CD14-positive monocyte (primary cell): Measurements from ENCODE around the gene GREB1. TPM values are rescaled to one million over a fixed set of nuclear protein-coding genes. Genes with fewer than 3 reads are reported as not detected.

Experiments used
- DNase-seq, 3 donors: peaks; one replicate each; pipeline ENCODE4 v3.0.0-alpha.2; 2011 to 2022
- H2AFZ ChIP-seq: 2 replicates; pipeline ENCODE4 v1.6.0; 2012; ENCODE audit warnings: mild to moderate bottlenecking, low read depth, low read length, inconsistent platforms; ENCODE audit not compliant: insufficient read depth, poor library complexity, severe bottlenecking
- H3K27ac ChIP-seq, 2 donors: 1 replicate in 1 of 2; 2 replicates in 1 of 2; pipeline ENCODE4 v1.5.1; 2012 to 2013; ENCODE audit warnings: low read length in 2 of 2, control low read depth in 1 of 2, inconsistent platforms in 1 of 2, low read depth in 1 of 2, mild to moderate bottlenecking in 1 of 2
- H3K27me3 ChIP-seq, 2 donors: one replicate each; pipeline versions ENCODE4 v1.6.0 to v1.6.1; 2011 to 2013; ENCODE audit warnings: low read length in 2 of 2; ENCODE audit not compliant: control insufficient read depth in 2 of 2, insufficient read depth in 2 of 2
- H3K36me3 ChIP-seq, 2 donors: replicated peaks in 1 of 2; 1 replicate in 1 of 2; 2 replicates in 1 of 2; pipeline versions ENCODE4 v1.5.1 to v1.6.1; 2012 to 2013; ENCODE audit warnings: low read length in 2 of 2, control low read depth in 1 of 2, inconsistent platforms in 1 of 2, mild to moderate bottlenecking in 1 of 2; ENCODE audit not compliant: insufficient read depth in 2 of 2, control insufficient read depth in 1 of 2
- H3K4me1 ChIP-seq, 2 donors: 1 replicate in 1 of 2; 2 replicates in 1 of 2; pipeline versions ENCODE4 v1.5.1 to v1.6.1; 2012 to 2013; ENCODE audit warnings: low read length in 2 of 2, control low read depth in 1 of 2, inconsistent platforms in 1 of 2, mild to moderate bottlenecking in 1 of 2, moderate library complexity in 1 of 2; ENCODE audit not compliant: insufficient read depth in 2 of 2, control insufficient read depth in 1 of 2
- H3K4me2 ChIP-seq: replicated peaks from 2 replicates; pipeline ENCODE3; 2012; ENCODE audit warnings: low read length, moderate library complexity, mild to moderate bottlenecking; ENCODE audit not compliant: poor library complexity, severe bottlenecking; ENCODE audit errors: extremely low read depth
- H3K4me3 ChIP-seq, 3 experiments: fragments of 200-600 bp in 1 of 3; sonication (generic) in 1 of 3; replicated peaks in 1 of 3; 1 replicate in 2 of 3; 2 replicates in 1 of 3; pipeline ENCODE4 v1.5.1; 2011 to 2013; ENCODE audit warnings: low read length in 3 of 3, mild to moderate bottlenecking in 3 of 3, control low read depth in 2 of 3, low read depth in 2 of 3, inconsistent platforms in 1 of 3, moderate library complexity in 1 of 3
- H3K79me2 ChIP-seq: 2 replicates; pipeline ENCODE4 v1.6.0; 2012; ENCODE audit warnings: mild to moderate bottlenecking, control low read depth, inconsistent platforms, low read length, moderate library complexity; ENCODE audit not compliant: insufficient read depth
- H3K9ac ChIP-seq: 2 replicates; pipeline ENCODE4 v1.6.0; 2017; ENCODE audit warnings: low read length, mild to moderate bottlenecking; ENCODE audit not compliant: insufficient read depth, poor library complexity, severe bottlenecking
- H3K9me3 ChIP-seq, 2 donors: replicated peaks in 1 of 2; 1 replicate in 1 of 2; 2 replicates in 1 of 2; pipeline versions ENCODE4 v1.5.1 to v1.6.1; 2012 to 2013; ENCODE audit warnings: low read length in 2 of 2, control low read depth in 1 of 2; ENCODE audit not compliant: control insufficient read depth in 1 of 2, insufficient read depth in 1 of 2
- H4K20me1 ChIP-seq: 2 replicates; pipeline ENCODE4 v1.6.0; 2012; ENCODE audit warnings: mild to moderate bottlenecking, low read length, control low read depth, moderate library complexity; ENCODE audit not compliant: insufficient read depth
- H3K27ac Mint-ChIP-seq, 7 donors: one replicate each; pipeline ENCODE4 v1.8.0; 2020; ENCODE audit warnings: mild to moderate bottlenecking in 7 of 7, mixed read lengths in 7 of 7, moderate library complexity in 6 of 7, inconsistent platforms in 2 of 7
- H3K27me3 Mint-ChIP-seq, 3 donors: one replicate each; pipeline ENCODE4 v1.8.0; 2021 to 2022; ENCODE audit warnings: low read depth in 3 of 3, mild to moderate bottlenecking in 3 of 3, mixed read lengths in 3 of 3, moderate library complexity in 3 of 3, inconsistent platforms in 1 of 3
- H3K36me3 Mint-ChIP-seq, 2 donors: one replicate each; pipeline ENCODE4 v1.8.0; 2020; ENCODE audit warnings: mixed read lengths in 2 of 2, inconsistent platforms in 1 of 2, mild to moderate bottlenecking in 1 of 2
- H3K4me1 Mint-ChIP-seq: one replicate; pipeline ENCODE4 v1.8.0; 2020; ENCODE audit warnings: mild to moderate bottlenecking, mixed read lengths
- H3K4me3 Mint-ChIP-seq, 2 donors: one replicate each; pipeline ENCODE4 v1.8.0; 2020; ENCODE audit warnings: mild to moderate bottlenecking in 2 of 2, mixed read lengths in 2 of 2, moderate library complexity in 1 of 2
- H3K9me3 Mint-ChIP-seq, 7 donors: one replicate each; pipeline ENCODE4 v1.8.0; 2020 to 2022; ENCODE audit warnings: mixed read lengths in 7 of 7, mild to moderate bottlenecking in 6 of 7, moderate library complexity in 6 of 7, inconsistent platforms in 2 of 7
- CTCF ChIP-seq: fragments of 200-600 bp; IDR thresholded peaks from one replicate; pipeline ENCODE4 v1.8.0; 2022; ENCODE audit warnings: antibody characterized with exemption, mild to moderate bottlenecking
- WGBS: methylation state at CpG from one replicate; pipeline ENCODE4 v1.1.5; 2013; ENCODE audit warnings: missing lambda C conversion rate; ENCODE audit not compliant: insufficient coverage; 5-methylcytosine and 5-hydroxymethylcytosine counted together
- intact Hi-C, 2 donors: fragments of 100-400 bp; cut with micrococcal nuclease; formaldehyde crosslinking; loops; one replicate each; pipeline versions ENCODE4 v1.15.0 to v1.15.1; 2023
- polyA plus RNA-seq, 3 donors: library from polyadenylated mRNA; depleted of rRNA in 1 of 3; unstranded in 2 of 3; stranded (reverse) in 1 of 3; fragments of 300-500 nt in 2 of 3; fragments of >200 nt in 1 of 3; fragmentation: Illumina TruSeq in 2 of 3; gene quantifications; 1 replicate in 2 of 3; 2 replicates in 1 of 3; pipeline ENCODE4 v1.2.3, GENCODE V29; 2012 to 2021

Gene GREB1
- polyA plus RNA-seq, 3 donors: not detected

- no peaks in the 10 kb centered on the region for H3K9me3 ChIP-seq
- H3K27ac Mint-ChIP-seq: no peak overlapping the region
These were observed 68.8 kb downstream of the GREB1 start for GRCh38 chr2:11602563-11603204.

GRCh38 chr2:11610624-11611242, 76.9 kb downstream of the GREB1 start:
- 95% methylated on average over 36 of the region's 38 CpGs for WGBS
- intact Hi-C loops: no loop called here
- peaks cover 4% of the 10 kb centered on the region for H3K4me1 Mint-ChIP-seq
- no peak overlapping the region for H3K27ac ChIP-seq
- H3K27ac Mint-ChIP-seq: no peak overlapping the region
- no peaks in the 10 kb centered on the region for H3K36me3 Mint-ChIP-seq
- no peak overlapping the region for H3K4me3 ChIP-seq
- DNase-seq: no peak
- H3K9ac ChIP-seq: no peak overlapping the region
- no peaks in the 10 kb centered on the region for H3K9me3 Mint-ChIP-seq
- H3K4me2 ChIP-seq: no peak overlapping the region
- H3K36me3 ChIP-seq: no peaks in the 10 kb centered on the region
- H3K79me2 ChIP-seq: no peaks in the 10 kb centered on the region
- no peaks in the 10 kb centered on the region for H3K4me1 ChIP-seq
- no peak overlapping the region for H3K4me3 Mint-ChIP-seq
- no peaks in the 10 kb centered on the region for H3K27me3 ChIP-seq
- no peaks in the 10 kb centered on the region for H4K20me1 ChIP-seq
- peaks cover 3 to 6% (median 6%) of the 10 kb centered on the region in 3 donors for H3K27me3 Mint-ChIP-seq
- no peak overlapping the region for H2AFZ ChIP-seq
- TF ChIP-seq CTCF: no peak
- no peaks in the 10 kb centered on the region for H3K9me3 ChIP-seq

More at GRCh38 chr2:11602563-11603204, 68.8 kb downstream of the GREB1 start:
- DNase-seq: no peak
- Histone ChIP-seq H4K20me1 (no peaks in the 10 kb centered on the region), H3K27ac (no peak overlapping the region), H3K27me3 (peaks cover 1 to 2% of the 10 kb centered on the region in 2 donors), H3K36me3 (no peaks in the 10 kb centered on the region), H3K79me2 (no peaks in the 10 kb centered on the region), H3K9ac (no peak overlapping the region), H3K4me1 (no peaks in the 10 kb centered on the region), H3K4me3 (no peak overlapping the region), H3K4me2 (no peak overlapping the region), H2AFZ (no peak overlapping the region)
- Mint-ChIP-seq H3K36me3 (no peaks in the 10 kb centered on the region), H3K4me3 (peak overlapping the region in 1 of 2 donors; percentile 17), H3K27me3 (peaks cover 4 to 9% (median 9%) of the 10 kb centered on the region in 3 donors), H3K4me1 (no peaks in the 10 kb centered on the region), H3K9me3 (no peaks in the 10 kb centered on the region)
- WGBS: 100% methylated on average over 2 of the region's 7 CpGs
- TF ChIP-seq CTCF: no peak
- intact Hi-C loops: no loop called here
